ENCODE measurements around the gene PNPLA7. TPM values are rescaled to one million over a fixed set of nuclear protein-coding genes. Genes with fewer than 3 reads are reported as not detected.

Gene PNPLA7
- total RNA-seq, 2 experiments from 2014 or later, result 2.6 to 3.4 TPM

DNA sequence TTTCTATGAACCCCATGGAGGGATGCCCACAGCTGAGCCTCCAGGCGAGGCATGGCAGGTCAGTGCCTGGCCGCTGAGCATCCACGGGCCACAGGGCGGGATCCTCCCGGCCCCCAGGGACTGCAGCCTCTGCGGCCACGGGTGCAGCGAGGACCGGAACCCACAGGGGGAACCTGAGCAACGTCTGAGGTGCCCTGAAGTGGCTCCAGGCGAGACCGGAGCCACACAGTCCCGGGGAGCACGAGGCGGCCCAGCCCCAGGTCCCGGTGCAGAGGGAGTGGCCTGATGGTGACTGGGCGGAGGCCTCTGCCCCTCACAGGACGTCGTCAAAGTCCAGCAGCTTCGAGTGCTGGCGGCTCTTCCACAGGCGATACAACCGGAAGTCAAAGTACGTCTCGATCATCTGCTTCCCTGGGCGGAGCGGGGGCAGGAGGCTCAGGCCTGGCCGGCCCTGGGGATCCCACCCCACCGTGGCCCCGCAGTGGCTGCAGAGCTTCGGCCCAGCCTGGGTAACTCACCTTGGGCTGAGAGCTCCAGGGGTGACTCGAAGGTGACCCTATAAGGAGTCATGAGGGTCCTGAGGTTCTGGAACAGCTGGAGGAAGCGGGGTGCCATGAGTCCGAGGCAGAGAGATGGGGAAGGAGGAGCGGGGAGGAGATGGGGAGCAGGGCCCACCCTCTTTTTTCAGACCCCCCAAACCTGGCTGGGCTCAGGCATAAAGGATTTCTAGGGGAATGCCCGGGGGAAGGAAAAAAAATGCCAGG lies 100.9 kb downstream of the PNPLA7 start:
- CTCF ChIA-PET, result interaction anchor here (1.2 kb wide), 1 partner anchor 26 kb away, joined by 3 read pairs; the partner anchor contains the start of genes EXD3 and NOXA1

DNA sequence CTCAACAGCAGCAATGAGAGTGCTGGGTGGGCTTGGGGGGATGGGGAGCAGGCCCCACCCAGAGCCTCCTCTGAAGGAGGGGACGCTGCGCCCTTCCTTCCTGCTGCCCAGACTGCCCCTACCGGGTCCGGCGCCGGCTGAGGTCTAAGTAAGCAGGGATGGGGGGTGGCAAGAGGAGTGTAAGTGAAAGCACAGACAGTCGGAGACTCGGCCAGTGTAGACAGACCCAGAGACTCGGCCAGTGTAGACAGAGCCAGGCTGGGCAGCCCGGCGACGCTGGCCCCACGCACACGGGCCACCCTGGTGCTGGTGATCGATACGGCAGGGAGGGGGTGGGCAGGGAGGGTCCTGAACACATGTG lies 101.6 kb downstream of the PNPLA7 start:
- POLR2A ChIA-PET, result interaction anchor here (0.6 kb wide), 1 partner anchor 11 kb away, joined by 3 read pairs; the partner anchor contains the start of gene NSMF
- CTCF ChIA-PET, result no interaction called here

More for the DNA sequence above, 100.9 kb downstream of the PNPLA7 start:
- POLR2A ChIA-PET, result no interaction called here

DNA sequence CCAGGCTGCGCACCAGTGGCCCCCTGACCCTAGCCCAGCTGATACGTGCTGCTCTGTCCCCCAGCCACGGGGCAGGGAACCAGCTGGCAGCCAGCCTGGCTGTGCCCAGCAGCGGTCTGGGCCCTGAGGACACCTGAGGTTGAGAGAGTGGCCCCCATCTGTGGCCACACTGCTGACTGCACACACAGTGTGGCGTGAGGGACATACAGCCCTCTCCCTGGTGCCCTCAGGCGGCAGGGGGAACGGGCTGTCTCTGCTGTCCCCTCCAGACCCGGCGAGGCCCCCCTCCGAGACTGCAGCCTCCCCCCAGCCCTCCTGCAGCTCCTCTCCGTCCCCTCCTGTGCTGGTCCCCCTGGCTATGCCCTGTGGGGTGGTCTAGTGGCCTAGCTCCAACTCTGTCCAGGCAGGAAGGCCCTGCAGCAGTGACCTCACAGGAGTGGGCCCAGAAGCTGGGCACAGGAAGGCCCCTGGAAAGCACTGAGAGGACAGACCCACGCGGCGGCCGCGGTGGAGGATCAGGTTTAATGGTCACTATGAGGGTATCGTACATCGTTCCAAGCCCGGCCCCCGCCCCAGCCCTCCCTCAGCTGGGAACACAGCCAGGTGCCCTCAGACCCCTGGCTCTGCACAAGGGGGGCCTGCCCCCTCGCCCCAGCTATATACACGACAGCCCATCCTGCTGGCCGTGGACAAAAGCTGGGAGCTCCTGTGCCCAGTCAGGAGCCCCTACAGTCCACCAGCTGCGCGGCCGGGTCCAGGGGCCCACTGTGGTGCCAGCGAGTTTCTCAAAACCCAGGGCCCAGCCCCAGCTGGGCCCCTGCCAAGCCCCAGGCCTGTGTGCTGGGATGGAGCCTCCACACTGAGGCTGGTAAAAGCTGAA lies 102.2 kb downstream of the PNPLA7 start:
- CTCF ChIA-PET, result interaction anchor here (0.6 kb wide), 1 partner anchor 104 kb away, joined by 3 read pairs; no protein-coding TSS in a partner anchor
- POLR2A ChIA-PET, result interaction anchor here (0.6 kb wide), 1 partner anchor 11 kb away, joined by 3 read pairs; the partner anchor contains the start of gene NSMF

DNA sequence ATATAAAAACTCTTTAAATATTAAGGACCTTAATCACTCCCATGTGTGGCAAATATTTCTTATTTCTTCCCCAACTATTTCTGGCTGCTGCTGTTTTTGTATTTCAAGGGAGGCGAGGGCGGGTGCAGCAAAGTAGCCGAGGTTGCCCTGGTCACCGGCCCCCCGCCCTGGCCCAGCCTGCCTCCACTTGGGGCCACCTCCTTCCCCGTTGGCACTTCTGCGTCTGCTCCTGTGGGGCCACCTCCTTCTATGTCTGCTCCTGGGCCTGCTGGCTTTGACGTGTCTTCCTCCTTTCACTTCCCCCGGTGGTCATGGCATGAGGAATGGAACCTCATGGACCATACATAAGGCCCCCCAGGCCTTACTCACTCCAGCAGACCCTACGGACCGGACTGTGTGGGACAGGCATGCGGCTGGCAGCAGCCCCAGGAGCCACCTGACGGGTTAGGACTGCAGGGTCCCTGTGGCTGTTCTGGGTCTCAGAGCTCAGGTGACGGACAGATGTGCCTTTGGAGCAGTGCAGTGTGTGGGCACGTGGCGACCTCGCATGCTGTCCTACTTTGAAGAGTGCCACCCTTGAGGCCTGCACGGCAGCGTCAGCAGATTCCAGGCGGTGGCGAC lies 103.2 kb downstream of the PNPLA7 start:
- ChIA-PET POLR2A (no interaction called here), CTCF (no interaction called here)

DNA sequence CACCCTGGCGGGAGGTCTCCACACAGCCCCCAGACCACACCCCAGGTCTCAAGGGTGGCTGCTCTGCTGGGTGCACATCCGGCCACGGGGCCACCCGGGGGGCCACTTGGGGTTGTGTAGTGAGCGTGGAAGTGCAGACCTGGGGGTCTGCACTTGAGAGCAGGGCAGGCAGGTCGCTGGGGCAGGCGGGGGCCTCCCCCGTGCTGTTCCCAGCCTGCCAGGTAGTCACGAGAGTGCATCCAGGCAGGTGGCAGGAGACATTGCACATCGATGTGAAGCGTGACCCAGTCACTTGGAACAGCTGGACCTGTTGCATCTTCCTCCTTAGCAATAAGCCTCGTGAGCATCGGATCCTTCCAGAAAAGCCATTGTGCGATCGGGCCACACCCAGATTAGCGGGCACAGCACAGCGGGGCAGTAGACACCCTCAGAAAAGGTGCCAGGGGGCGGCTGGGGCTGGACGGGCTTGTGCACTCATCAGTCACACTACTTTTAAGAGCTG lies 104.2 kb downstream of the PNPLA7 start:
- POLR2A ChIA-PET, result no interaction called here

DNA sequence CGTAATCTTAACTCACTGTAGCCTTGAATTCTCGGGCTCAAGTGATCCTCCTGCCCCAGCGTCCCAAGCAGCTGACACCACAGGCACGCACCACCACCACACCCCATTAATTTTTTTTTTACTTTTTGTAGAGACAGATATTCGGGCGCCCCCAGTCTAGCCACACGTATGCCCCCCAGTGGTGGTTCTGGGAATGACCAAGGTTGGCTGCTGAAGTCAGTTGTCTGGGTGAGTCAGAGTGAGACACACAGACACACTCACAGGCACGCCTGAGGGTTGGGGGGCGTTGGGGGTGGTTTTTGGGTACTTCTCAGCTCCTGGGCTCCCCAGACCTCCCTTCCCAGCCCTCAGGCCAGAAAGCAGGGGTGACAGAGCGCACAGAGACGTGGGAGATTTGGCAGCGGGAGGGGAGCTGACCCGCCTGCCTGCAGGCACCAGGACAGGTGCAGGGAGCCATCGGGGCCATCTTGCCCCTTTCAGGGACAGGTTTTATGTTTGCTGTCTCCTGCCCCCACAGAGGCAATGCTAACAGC lies 104.9 kb downstream of the PNPLA7 start:
- ChIA-PET POLR2A (no interaction called here), CTCF (interaction anchor here (0.6 to 1.5 kb wide), 8 partner anchors 10 to 314 kb away, joined by 3 to 6 read pairs (median 3); no protein-coding TSS in a partner anchor)

More for the DNA sequence above, 104.2 kb downstream of the PNPLA7 start:
- CTCF ChIA-PET, result interaction anchor here (1.1 to 1.5 kb wide), 4 partner anchors 9 to 145 kb away, joined by 3 to 6 read pairs (median 3); no protein-coding TSS in a partner anchor

DNA sequence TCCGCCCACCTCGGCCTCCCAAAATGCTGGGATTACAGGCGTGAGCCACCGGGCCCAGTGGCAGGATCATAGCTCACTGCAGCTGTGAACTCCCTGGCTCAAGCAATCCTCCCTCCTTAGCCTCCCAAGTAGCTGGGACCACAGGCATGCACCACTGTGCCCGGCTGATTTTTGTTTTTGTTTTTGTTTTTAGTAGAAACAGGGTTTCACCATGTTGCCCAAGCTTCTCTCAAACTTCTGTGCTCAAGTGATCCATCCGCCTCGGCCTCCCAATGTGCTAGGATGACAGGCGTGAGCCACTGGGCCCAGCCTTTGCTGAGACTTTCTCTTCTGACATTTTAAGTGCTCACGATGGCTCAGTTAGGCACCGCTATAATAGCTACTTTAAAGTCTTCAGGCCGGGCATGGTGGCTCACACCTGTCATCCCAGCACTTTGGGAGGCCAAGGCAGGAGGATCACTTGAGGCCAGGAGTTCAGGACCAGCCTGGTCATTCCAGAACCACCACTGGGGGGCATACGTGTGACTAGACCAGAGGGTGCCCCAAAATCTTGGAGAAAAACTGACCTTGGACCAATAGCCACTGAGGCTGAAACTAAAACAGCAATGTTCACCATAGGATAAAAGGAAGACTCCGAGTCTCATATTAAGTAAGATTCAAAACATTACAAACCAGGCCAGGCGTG lies 106.0 kb downstream of the PNPLA7 start:
- ChIA-PET CTCF (interaction anchor here (0.7 to 4.0 kb wide), 6 partner anchors 13 to 142 kb away, joined by 3 to 25 read pairs (median 4); partner anchors contain the start of genes EXD3, MRPL41, NOXA1 and NRARP), POLR2A (no interaction called here)

DNA sequence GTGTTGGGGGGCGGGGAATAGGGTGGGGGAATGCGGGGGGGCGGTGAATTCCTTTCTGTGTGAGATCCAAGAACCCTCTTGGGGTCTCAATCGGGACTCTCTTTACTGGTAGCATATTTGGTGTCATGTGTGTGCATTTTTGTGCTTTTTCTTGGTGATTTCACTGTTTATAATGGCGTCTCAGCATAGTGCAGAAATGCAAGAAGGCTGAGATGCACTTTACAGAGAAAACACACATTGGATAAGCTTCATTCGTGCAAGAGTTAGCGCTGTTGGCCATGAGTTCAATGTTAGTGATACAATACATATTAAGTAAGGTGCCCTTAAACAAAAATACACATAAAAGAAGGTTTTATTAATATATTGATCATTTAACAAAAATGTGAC lies 108.3 kb downstream of the PNPLA7 start:
- CTCF ChIA-PET, result interaction anchor here (0.6 to 4.0 kb wide), 2 partner anchors 10 to 18 kb away, joined by 3 to 25 read pairs; partner anchors contain the start of genes EXD3 and NOXA1
- POLR2A ChIA-PET, result interaction anchor here (0.8 kb wide), 1 partner anchor 18 kb away, joined by 3 read pairs; no protein-coding TSS in a partner anchor

DNA sequence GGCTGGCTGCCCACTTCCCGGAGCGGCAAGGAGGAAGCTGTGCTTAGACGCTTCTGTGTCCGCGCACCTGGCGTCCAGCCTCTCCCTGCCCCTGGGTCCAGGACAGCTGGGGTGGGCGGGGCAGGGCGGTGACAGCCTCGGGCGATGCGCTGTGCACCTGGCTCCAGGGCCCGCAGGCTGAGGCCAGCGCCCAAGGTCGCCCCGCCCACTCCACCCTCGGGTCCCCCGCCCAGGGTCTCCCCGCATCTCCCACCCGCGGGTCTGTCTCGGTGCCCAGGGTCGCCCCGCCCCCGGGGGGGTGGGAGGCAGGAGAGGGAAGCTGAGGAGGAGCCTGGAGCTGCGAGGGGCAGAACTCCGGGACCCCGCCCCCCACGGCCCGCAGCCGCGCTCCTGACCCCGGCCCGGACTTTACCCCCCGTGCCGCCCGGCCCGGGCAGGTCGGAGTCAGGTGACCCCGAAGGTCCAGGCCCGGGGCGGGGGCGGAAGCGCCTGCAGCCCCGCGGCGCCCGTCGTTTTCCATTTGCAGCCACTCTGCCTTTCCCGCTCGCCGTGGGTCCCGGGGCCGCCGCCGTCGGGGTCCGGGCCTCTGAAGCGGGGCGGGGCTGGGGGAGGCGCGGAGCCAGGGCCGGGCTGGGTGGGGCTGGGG lies 108.8 kb downstream of the PNPLA7 start, which contains the start of gene ENTPD8:
TSS of gene ENTPD8 (minus strand) at position 69 of the 646 bp plus-strand sequence. CDS start 3,072 bp downstream, outside the sequence.
- ChIA-PET POLR2A (interaction anchor here (0.8 kb wide), 1 partner anchor 17 kb away, joined by 3 read pairs; no protein-coding TSS in a partner anchor), CTCF (interaction anchor here (4.0 kb wide), 1 partner anchor 18 kb away, joined by 25 read pairs; the partner anchor contains the start of genes EXD3 and NOXA1)

DNA sequence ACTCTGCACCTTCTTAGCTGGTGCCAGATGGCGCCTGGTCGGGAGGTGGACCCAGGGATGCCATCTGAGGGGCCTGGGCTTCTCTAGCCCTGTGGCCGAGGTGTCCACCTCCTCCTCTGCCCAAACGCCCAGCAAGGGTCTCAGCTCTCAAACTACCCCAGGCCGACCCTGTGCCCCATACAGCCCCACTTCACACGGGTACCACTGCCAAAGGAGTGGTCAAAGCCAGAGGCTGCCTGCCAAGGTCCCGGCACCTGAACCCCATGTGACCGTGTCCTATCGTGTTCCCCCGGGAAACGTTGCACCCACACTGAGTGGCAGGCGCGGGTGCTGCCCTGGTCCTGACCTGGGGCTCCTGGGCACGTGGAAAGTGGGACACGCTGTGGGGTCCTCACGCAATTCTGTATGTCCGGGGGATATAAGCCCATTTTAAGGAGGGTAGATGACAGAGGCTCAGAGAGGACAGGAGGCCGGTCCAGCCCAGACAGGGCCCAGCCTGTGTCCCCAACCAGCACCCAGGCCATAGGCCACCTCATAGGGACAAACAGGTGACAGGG lies 111.0 kb downstream of the PNPLA7 start:
- CTCF ChIA-PET, result no interaction called here
- POLR2A ChIA-PET, result no interaction called here

DNA sequence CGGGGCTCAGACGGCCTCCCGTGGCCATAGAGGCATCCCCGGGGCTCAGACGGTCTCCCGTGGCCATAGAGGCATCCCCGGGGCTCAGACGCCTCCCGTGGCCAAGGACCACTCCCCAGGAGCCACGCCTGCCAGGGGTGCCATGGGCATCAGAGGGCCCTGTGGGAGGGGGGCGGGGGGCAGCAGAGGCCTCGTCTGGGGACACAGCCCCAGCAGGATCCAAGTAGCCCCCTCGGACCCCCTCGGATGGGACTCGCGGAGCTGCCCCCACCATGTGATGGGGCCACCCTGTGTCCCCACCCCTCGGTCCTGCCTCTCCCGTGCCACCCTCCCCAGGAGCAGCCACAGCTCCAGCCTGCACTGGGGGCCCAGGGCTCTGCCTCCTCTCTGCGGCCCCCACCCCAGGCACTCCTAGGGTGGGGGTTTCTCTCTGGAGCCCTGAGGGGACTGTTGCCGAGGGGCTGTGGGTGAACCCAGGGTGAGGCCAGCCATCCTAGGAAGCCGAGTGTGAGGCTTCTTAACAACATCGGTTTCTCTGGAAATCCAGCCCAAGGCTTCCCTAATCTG lies 111.5 kb downstream of the PNPLA7 start:
- POLR2A ChIA-PET, result no interaction called here
- CTCF ChIA-PET, result no interaction called here

DNA sequence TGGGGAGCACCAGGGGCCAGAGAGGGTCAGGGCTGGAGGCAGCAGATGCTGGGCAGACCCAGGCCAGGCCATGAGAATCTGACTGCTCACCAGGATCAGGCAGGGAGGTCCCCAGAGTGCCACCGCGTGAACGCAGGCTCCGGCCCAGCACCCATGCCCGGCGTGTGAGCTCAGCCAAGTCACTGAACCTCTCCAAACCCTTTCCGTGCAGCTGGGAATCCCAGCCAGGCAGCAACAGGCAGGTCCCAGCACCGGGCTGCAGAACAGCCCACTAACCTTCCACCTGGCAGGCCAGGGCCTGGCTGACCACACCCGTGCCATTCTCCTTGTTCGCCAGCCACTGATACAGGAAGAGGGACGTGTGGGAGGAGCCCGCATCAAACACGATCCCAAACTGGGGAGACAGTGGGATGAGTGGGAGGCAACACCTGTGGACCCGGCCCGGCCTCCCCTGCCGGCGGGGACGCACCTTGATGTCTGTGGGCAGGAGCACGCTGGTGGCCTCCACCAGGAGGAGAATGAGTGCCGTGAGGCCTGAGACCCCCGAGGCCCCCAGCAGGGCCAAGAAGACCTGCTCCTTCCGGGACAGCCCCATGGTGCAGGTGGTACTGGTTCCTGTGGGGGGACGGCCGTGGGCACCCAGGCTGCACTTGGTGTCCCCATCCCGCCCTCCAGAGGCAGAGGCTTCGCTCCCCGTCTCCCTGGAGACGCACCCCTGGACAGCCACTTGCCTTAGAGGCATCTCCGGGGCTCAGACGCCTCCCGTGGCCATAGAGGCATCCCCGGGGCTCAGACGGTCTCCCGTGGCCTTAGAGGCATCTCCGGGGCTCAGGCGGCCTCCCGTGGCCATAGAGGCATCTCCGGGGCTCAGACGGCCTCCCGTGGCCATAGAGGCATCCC lies 112.3 kb downstream of the PNPLA7 start:
- POLR2A ChIA-PET, result no interaction called here
- CTCF ChIA-PET, result no interaction called here

DNA sequence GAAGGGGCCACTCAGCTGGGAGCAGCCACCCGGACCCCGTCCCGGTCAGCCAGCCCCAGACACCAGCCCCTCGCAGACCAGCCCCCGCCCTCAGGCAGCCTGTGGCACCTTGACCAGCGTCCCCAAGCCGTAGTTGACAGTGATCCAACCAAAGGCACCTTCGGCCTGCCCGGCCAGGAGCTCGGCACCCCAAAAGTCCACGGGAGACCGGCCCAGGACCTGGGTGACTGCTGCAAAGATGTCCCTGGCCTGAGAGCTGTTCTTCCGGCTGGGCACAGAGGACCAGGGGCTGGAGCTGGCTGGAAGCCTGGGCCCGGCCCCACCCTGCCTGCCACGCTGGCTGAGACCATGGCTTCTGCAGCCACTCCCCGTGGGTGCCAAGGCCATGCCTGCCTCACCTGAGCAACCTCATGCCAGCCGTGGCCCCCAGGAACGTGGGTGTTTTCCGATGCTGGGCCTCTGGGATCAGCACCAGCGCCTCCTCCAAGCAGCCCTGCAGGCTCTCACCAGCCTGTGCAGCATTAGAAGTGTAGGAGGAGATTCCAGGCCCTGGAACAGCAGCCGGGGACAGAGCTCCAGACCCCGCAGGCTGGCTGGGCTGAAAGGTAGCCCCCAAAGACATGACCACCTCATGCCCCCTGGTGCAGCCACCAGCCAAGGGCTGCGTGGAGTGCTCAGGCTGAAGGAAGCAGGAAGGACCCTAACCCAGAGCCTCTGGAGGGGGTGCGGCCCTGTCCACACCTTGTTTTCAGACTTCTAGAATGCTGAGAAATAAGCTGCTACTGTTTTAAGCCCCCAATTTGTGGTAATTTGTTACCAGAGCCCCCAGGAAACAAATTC lies 113.2 kb downstream of the PNPLA7 start:
- ChIA-PET CTCF (no interaction called here), POLR2A (interaction anchor here (0.5 kb wide), 1 partner anchor 218 kb away, joined by 4 read pairs; no protein-coding TSS in a partner anchor)

DNA sequence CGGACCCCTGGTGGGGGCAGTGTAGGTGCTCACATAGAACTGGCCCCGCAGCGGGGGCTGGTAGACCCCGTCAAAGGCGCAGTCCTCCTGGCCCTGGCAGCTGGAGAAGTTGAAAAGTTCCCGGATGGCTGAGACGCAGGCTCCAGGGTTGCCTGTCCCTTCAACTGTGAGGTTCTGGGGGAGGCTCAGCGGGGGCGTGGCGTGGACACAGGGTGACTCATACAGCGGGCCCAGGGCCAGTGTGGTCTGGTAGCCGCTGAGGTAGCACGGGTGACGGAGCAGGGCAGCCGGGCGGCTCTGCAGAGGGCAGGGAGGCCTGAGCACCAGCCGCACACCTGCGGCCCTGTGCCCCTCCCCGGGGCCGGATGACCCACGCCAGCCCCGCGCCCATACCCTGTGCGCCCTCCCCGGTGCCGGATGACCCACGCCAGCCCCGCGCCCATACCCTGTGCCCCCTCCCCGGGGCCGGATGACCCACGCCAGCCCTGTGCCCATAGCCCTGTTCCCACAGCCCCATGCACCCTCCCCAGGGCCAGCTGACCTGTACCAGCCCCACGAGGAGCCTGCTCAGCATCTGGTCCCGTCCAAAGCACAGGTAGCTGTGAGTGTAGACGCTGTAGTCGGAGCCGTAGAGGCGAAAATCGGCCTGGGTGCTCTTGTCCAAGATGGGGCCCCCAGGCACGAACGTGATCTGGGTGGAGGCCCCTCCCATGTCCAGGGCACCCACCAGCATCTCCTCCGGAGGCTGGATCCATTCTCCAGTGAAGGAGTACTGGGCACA lies 114.0 kb downstream of the PNPLA7 start:
- ChIA-PET CTCF (no interaction called here), POLR2A (no interaction called here)
